Pancreas (tissue), 10 donors: ENCODE measurements around the gene ST6GALNAC2. TPM values are rescaled to one million over a fixed set of nuclear protein-coding genes. Genes with fewer than 3 reads are reported as not detected.

Experiments used
- ATAC-seq, 4 donors: fragments of 200-7000 bp; cut with Tn5 transposase; one replicate each; pipeline versions ENCODE4 v1.8.0 to v1.9.1; 2020; ENCODE audit warnings: mild to moderate bottlenecking in 4 of 4, moderate library complexity in 4 of 4
- DNase-seq, 6 donors: peaks; one replicate each; pipeline ENCODE4 v3.0.0-alpha.2; 2020
- FAIRE-seq: peaks from 2 replicates; lab custom pipeline; 2012; peaks lifted over from hg19 to GRCh38; lab: Jason Lieb, UNC
- H3K27ac ChIP-seq, 4 donors: fragments of 200-600 bp; sonication (generic); 1 replicate in 3 of 4; 2 replicates in 1 of 4; pipeline versions ENCODE4 v1.5.0 to v1.8.0; 2020
- H3K27me3 ChIP-seq, 4 donors: fragments of 200-600 bp; one replicate each; pipeline ENCODE4 v1.8.0; 2021
- H3K36me3 ChIP-seq, 3 donors: fragments of 200-600 bp; sonication (generic) in 1 of 3; one replicate each; pipeline versions ENCODE4 v1.5.0 to v1.8.0; 2020 to 2021
- H3K4me1 ChIP-seq, 3 donors: fragments of 200-600 bp; one replicate each; pipeline ENCODE4 v1.8.0; 2021
- H3K4me3 ChIP-seq, 4 donors: fragments of 200-600 bp; sonication (generic) in 2 of 4; one replicate each; pipeline versions ENCODE4 v1.5.0 to v1.8.0; 2020 to 2021
- H3K9me3 ChIP-seq, 4 donors: fragments of 200-600 bp; one replicate each; pipeline ENCODE4 v1.8.0; 2021
- whole genome bisulfite sequencing, 2 donors: extraction: QIAGEN DNeasy Blood & Tissue Kit; methylation state at CpG; one replicate each; pipeline ENCODE4 v1.1.7; 2013; 5-methylcytosine and 5-hydroxymethylcytosine counted together
- intact Hi-C, 3 donors: fragments of 100-400 bp; cut with DNase I; formaldehyde crosslinking; loops; one replicate each; pipeline versions ENCODE4 v1.11.1 to v1.14.2; 2022
- polyA plus RNA-seq, 2 donors: library from polyadenylated mRNA; stranded (reverse); fragments of 200-250 nt; gene quantifications; one replicate each; pipeline ENCODE4 v1.2.3, GENCODE V29; 2013
- total RNA-seq, 6 donors: library from RNA; stranded (reverse); fragmentation: NEBNext Ultra II Directional in 4 of 6; extraction: Animal tissue kit (Norgen Biotek cat#: 25700) in 4 of 6; gene quantifications; one replicate each; pipeline versions ENCODE4 v1.2.1 to v1.2.4, GENCODE V29; 2021 to 2023
- TF ChIP-seq, protein P1 (sequence below), 4 donors: fragments of 200-600 bp; sonication (generic) in 3 of 4; IDR thresholded peaks; one replicate each; pipeline versions ENCODE4 v1.5.0 to v1.8.0; 2021; ENCODE audit warnings: antibody characterized with exemption in 4 of 4
- donor health status: healthy with polysubstance abuse.
- donor health status: DM: no; HTN: no; CAD: no; lungs with moderate emphysema.
- donor health status: DM: no; HTN: no; CAD: no.
- donor health status: control.
- donor health status: control.
- donor health status: Bipolar disorder and iron deficiency.
- donor health status: DM: yes; HTN: yes; CAD: no.
- donor health status: DM: no; HTN: no; CAD: no.
- donor health status: DM: no; HTN: no; CAD: no.
- donor health status: DM: yes; HTN: yes; CAD: no.

ST6GALNAC2 gene
- total and polyA plus RNA-seq, 8 donors, result 5.0 to 15.0 (median 6.9) TPM

DNA sequence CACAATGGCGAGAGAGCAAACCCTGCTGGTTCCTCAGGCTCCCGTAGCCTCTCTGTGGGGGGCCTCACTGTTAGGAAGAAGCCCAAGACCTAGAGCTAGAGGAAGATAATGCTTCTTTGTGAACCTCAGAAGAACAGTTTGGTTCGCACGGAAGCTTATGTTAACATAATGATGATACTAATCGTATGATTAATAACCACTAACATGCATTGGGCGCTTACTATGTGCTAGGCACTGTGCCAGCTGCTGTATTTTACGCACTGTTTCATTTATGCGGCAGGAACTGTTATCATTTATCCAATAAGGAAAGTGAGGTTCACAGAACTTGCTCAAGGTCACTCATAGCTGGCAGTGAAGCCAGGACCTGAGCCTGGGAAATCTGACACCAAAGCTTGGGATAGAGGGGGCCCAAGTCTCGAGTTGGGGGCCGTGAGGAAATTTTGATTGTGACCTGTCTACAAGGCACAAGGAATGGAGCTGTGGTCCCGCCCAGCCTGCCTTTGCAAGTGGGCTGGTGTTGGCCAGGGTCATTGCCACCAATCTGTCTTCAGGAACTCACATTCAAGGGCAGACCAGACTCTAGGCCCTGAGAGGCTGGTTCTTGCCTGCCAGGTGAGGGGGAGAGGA lies 39.0 kb downstream of the ST6GALNAC2 start:
- ATAC-seq, result peak; percentile 8 to 51 (median 37)

DNA sequence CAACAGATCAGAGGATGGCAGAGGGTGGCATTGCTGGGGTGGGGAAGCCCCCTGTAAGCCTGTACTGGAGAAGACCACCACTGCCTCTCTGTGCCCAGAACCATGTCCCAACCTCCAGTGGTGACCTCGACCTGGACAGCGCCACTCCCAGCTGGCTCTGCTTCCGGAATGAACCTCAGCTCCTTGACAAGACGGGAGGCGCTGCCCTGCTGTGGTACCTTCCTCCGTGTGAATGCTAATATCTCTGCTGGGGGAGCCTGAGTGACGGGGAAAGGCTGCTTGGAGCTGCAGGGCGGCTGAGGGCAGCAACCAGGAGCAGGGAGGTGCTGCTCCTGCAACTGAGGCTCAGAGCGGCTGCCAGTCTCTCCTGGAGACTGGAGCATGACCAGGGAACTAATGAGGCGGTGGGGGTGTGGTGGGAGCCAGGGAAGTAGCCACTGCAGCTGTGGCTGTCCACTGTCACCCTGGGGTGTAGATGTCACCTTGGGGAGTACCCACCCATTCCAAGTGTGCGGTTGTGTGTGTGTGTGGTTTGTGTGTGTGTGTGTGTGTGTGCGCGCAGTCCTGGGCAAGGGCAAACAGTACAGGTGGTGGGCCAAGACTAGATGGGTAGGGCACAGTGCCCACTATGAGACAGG lies 39.6 kb downstream of the ST6GALNAC2 start:
- no peaks in the 10 kb centered on the region for H3K27me3 ChIP-seq
- no peak overlapping the region for H3K4me3 ChIP-seq
- DNase-seq, result no peak
- H3K36me3 ChIP-seq, result no peaks in the 10 kb centered on the region
- peak in 3 of 4 donors; percentile 3 to 44 (median 4) for ATAC-seq
- H3K9me3 ChIP-seq, result no peaks in the 10 kb centered on the region
- no peak for FAIRE-seq
- peaks cover 11 to 36% (median 29%) of the 10 kb centered on the region in 3 donors for H3K4me1 ChIP-seq
- 29 to 37% methylated on average over 13 of the region's 13 CpGs for WGBS, 2 donors
- peak overlapping the region; percentile 8 to 62 (median 38) for H3K27ac ChIP-seq
- intact Hi-C loops, result no loop called here
- TF ChIP-seq, protein P1, sequence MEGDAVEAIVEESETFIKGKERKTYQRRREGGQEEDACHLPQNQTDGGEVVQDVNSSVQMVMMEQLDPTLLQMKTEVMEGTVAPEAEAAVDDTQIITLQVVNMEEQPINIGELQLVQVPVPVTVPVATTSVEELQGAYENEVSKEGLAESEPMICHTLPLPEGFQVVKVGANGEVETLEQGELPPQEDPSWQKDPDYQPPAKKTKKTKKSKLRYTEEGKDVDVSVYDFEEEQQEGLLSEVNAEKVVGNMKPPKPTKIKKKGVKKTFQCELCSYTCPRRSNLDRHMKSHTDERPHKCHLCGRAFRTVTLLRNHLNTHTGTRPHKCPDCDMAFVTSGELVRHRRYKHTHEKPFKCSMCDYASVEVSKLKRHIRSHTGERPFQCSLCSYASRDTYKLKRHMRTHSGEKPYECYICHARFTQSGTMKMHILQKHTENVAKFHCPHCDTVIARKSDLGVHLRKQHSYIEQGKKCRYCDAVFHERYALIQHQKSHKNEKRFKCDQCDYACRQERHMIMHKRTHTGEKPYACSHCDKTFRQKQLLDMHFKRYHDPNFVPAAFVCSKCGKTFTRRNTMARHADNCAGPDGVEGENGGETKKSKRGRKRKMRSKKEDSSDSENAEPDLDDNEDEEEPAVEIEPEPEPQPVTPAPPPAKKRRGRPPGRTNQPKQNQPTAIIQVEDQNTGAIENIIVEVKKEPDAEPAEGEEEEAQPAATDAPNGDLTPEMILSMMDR (IDR thresholded peaks at IDR 0.05), result no peak

More for the DNA sequence above, 39.0 kb downstream of the ST6GALNAC2 start:
- no peaks in the 10 kb centered on the region for H3K9me3 ChIP-seq
- TF ChIP-seq, protein P1 (IDR thresholded peaks at IDR 0.05), result no peak
- no peaks in the 10 kb centered on the region for H3K27me3 ChIP-seq
- FAIRE-seq (no peak), DNase-seq (peak in 1 of 6 donors; percentile 33)
- WGBS, 2 donors, result 13% methylated on average over 11 of the region's 11 CpGs
- H3K4me1 ChIP-seq, result peaks cover 17 to 36% (median 33%) of the 10 kb centered on the region in 3 donors
- H3K4me3 ChIP-seq, result no peak overlapping the region
- no peaks in the 10 kb centered on the region for H3K36me3 ChIP-seq
- intact Hi-C loops, result no loop called here
- peak overlapping the region; percentile 31 to 62 (median 52) for H3K27ac ChIP-seq

DNA sequence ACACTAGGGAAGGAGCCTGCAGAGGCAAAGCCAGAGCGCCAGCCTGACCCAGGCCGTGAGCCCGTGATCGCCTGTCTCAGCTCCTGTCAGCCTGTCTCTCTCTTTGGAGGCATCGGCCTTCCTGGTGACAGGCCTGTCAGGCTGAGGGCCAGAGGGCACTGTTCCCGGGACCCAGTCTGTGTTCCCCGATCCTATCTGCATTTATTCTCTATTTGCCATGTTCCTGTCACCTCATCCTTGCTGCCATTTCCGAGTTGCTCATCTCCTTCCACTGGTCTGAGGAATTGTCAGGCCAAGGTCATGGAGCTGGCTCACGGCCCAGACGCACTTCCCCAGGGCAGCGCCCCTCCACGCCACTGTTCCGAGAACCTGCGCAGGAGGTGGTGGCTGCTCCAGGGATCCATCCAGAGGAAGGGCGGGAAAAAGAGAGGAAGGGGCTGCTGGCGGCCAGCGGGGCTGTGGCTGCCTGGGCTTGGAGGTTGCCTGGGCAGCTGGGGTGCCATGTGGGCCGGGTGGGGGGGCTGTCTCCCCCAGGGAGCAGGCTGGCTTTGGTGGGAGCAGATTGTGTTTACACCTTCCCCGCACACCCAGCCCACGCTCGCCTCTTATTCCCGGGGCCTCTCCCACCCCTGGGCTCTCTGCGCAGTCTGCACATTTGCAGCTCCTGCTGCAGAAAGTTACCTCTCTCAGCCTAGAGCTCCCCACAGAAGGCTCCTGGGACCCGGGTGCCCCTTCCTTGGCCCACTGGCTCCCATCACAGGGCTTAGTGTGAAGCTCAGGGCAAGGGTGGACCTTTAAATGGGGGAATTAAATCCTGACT lies 40.9 kb downstream of the ST6GALNAC2 start:
- intact Hi-C loops, result no loop called here

DNA sequence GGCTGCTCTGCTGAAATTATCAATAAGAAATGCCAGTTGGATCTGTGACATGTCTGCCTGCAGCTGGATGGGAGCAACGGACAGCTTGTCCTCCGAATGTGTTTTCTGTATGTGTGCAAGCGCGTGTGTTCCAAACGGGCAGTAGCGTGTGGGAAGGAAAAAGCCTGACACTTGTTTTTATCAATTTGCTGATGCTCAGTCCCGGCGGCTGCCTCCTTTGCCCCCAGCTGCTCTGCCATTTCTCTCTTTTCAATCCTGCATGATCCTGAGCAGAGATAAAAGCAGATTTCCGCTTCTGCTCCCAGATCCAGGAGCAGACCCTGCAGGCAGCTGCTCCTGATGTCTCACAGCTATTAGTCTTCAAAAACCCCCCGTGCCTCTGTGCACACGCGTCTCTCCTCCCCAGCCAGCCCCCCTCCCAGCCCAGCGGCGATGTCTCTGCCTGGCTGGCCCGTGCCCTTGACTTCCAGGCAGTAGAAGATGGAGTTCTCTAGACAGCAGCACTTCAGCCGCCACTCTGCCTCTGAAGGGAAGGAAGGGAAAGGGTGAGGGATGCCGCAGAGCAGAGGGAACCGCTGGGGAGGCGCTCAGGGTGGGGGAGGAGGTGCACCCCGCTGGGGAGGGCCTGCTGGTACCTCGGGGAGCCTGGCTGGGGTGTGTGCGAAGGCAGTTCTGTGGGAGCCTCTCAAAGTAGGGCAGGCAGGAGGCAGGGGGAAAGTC lies 41.7 kb downstream of the ST6GALNAC2 start:
- 33 to 34% methylated on average over 22 of the region's 22 CpGs for WGBS, 2 donors
- Histone ChIP-seq H3K4me3 (no peak overlapping the region), H3K36me3 (no peaks in the 10 kb centered on the region), H3K9me3 (no peaks in the 10 kb centered on the region), H3K27ac (no peak overlapping the region), H3K27me3 (no peaks in the 10 kb centered on the region), H3K4me1 (peaks cover 13 to 34% (median 22%) of the 10 kb centered on the region in 3 donors)
- intact Hi-C loops, result no loop called here
- TF ChIP-seq, protein P1 (IDR thresholded peaks at IDR 0.05), result no peak
- no peak for FAIRE-seq
- no peak for ATAC-seq
- DNase-seq, result peak in 1 of 6 donors; percentile 59

More for the DNA sequence above, 40.9 kb downstream of the ST6GALNAC2 start:
- FAIRE-seq, result no peak
- peaks cover 14 to 35% (median 26%) of the 10 kb centered on the region in 3 donors for H3K4me1 ChIP-seq
- DNase-seq, result peak in 1 of 6 donors; percentile 27
- H3K4me3 ChIP-seq, result no peak overlapping the region
- no peaks in the 10 kb centered on the region for H3K36me3 ChIP-seq
- 29 to 32% methylated on average over 24 of the region's 24 CpGs for WGBS, 2 donors
- no peaks in the 10 kb centered on the region for H3K9me3 ChIP-seq
- no peaks in the 10 kb centered on the region for H3K27me3 ChIP-seq
- TF ChIP-seq, protein P1 (IDR thresholded peaks at IDR 0.05), result no peak
- peak overlapping the region in 1 of 4 donors; percentile 24 for H3K27ac ChIP-seq
- ATAC-seq, result no peak
